Measurements from ENCODE around the gene PRPF40A.

The PRPF40A gene

DNA sequence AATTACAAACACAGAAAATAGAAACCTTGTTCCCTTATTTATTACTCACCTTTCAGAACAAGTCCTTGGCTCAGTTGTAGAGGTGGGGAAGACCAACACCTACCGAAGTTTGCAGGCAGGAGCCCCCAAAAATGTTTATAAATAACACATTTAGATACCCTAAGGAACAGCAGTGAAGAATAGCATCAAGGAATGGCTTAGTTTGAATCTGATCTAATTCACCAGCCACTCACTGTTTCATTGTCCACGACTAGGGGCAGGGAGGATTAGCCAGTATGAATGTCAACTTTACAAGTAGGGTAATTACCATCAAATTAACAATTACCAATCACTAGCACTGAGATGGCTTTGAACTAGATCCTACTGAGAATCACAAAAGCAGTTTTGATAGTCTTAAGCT lies 65.4 kb downstream of the PRPF40A start:
- no peak for ATAC-seq
- no peak for DNase-seq

DNA sequence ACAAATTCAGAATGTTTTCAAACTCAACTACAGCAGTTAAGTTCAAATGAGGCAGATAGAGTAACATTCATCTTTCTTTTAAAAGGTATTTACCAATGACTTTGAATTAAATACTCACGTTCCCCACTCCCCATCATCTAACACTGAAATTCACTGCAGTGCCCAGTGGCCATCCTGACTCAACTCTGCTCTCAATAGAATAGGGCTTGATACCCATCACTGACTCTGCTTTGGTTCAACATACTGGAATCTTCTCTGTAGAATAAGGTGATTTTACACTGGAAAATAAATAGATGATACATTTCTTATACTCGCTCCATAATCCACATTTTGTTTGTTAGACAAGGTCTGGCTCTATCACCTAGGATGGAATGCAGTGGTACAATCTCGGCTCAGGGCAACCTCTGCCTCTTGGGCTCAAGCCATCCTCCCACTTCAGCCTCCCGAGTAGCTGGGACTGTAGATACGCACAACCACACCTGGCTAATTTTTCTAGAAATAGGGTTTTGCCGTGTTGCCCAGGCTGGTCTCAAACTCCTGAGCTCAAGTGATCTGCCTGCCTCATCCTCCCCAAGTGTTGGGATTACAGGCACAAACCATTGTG lies 66.4 kb downstream of the PRPF40A start:
- DNase-seq (no peak), ATAC-seq (no peak)

DNA sequence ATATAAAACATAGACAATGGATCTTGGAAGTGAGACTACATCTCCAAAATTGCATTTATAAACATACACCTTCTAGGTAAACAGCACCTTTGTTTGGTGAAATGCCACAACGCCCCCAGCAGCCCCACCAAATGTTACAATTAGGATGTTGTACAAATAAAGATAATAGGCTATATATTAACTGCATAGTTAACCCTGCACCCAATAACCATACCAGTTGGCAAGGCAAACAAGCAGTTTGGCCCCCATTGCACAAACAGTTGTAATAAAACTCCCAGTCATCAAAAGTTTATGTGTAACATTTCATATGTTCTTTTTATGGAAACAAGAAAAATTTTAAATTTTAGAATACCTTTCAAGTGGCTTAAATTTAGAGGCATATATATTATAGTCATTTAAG lies 67.3 kb downstream of the PRPF40A start:
- ATAC-seq = no peak

DNA sequence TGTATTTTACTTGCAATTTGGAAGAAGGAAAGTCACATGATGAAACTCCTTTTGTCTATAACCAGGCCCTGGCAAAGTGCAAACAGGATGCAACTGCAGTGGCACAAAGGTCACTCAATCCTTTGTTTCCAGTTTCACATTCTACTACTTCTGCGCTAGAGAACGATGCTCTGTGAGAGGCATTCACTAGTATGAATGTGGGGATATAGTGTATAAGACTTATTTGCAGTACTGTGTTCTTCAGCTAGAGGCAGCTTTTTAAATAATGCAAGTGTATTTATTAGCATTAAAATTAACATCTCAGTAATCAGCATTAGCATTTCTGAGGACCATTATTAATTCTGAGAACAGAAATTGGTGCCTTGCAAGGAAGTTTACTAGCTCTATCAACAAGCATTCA lies 68.9 kb downstream of the PRPF40A start:
- no peak for ATAC-seq
- DNase-seq = no peak

More for the DNA sequence above, 67.3 kb downstream of the PRPF40A start:
- no peak for DNase-seq

DNA sequence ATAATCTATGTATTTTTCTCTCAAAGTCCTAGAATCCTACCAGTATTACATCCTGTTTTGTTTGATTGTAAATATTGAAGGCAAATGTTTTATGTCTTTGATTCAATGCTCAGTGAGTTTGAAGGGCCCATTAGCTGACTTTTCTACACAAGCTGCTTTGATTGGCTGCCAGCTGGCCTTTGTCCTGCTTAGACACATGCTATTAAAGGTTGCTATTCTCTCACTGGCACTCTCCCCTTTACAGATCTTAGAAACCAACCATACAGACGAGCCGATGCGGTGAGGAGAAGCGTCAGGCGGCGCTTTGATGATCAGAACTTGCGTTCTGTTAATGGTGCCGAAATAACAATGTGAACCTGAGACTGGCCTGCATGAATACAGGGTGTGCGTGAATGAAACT lies 69.7 kb downstream of the PRPF40A start:
- DNase-seq (no peak), ATAC-seq (no peak)

DNA sequence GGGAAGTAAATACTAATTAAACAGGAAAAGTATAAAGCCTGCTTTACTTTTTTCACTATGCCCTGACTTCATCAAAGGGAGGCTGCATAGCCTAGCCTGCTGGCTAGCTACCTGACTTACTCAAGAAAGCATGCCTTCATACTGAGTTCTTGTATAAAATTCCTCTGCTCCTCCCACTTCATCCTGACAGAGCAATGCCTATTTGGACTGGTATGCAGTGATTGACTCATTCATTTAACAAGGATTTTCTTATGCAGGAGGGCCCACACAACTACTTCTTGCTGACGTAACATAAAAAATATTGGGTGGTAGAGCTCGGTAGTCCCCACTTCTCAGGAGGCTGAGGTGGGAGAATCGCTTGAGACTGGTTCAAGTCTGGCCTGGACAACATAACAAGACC lies 70.5 kb downstream of the PRPF40A start:
- DNase-seq (no peak), ATAC-seq (no peak)

DNA sequence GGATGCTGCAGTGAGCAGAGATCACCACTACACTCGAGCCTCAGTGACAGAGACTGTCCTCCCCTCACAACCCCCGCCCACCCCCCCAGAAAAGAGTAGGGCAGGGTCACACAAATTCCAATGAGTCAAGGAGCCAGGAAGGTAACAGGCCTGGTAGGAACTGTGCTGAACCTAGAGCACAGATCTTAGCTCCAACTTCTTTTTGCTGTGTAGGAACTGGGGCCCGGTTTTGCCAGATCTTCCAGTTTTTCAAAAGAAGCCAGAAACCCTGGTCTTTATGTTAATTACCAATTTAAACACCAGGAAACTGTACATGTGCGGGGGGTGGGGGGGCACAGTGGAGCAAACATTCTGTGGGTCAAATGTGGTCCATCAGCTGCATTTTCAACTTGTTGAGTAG lies 71.0 kb downstream of the PRPF40A start:
- no peak for ATAC-seq
- DNase-seq = no peak

DNA sequence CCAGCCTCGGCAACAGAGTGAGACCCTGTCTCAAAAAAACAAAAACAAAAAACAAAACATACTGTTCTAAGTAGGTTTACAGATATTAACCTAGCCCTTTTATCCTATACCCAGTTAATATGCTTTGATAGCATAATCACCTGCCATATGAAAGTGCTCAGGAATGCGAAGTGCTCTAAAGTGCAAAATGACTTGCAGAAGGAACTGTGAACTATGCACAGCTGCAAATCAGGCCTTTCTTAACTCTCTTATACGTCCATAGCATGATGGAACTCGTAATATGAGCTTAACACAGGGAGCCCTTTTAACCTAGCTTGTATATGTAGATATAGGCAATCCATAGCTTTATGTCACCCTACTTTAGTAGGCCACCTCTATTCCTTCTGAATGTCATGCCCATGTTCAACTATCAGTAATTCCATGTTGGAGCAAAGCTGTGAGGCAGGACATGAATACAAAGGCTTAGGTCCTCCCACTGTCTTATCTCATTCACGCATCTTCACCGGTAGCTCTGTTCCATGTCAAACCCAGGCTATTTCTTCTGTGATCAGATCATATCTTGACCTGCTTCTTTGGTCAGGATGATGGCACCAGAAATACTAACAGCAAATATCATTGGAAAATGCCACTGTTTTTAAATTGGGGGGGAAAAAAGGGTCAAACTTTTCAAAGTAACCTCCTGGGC lies 72.9 kb downstream of the PRPF40A start:
- DNase-seq (no peak), ATAC-seq (no peak)

DNA sequence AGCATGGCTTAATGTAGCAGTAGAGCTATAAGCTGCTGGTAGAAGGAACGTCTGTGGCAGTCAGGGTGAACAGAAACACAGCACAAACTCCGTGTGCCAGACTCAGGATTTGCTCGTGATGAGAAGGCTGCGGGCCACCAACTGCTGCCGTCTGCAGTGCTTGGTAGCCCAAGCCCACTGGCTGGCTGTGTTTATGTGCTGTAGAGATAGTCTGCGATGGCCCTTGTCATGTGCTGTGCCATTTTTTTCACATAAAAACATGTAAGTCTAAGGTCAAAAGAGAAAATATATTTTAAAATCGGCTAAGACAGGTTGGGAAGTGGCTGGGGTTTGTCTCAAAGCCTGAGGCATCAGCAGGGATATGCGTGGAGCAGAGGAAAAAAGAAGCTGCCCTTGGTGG lies 78.7 kb downstream of the PRPF40A start:
- ATAC-seq = no peak

DNA sequence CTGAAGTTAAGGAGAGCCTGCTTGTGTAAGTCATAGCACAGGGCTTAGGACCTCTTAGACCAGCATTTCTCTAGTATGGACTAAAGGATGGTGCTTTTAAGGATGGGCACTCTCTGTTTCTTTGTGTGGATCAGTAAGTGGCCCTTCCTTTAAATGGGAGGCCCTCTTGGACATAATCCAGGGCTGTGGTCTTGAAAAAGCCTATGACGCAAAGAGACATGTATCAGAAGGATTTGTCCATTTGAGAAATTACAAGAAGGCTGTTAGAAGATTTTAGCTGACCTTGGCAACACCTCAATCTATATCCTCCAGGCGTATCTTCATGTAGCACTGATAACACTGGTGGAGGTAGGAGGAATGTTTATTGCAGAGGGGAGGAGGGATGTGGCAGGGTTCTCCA lies 79.2 kb downstream of the PRPF40A start:
- ATAC-seq (no peak), DNase-seq (no peak)

More for the DNA sequence above, 78.7 kb downstream of the PRPF40A start:
- DNase-seq = no peak

DNA sequence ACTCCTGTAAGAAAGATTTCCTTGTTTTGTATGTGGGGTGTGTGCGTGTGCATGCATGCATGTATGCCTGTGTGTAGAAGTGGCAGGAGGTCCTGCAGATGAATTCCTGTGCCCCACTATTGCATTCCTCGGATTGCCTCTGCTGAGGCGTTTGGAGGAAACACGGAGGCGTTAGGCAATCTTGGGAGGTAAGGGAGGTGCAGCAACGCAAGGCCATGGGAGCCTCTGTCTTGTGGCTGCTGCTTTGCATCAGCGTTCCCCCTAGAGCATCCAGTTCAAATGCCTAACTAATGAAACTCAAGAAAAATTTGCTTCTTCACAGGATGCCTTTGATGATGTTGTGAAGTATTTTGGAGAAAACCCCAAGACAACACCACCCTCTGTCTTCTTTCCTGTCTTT lies 80.0 kb downstream of the PRPF40A start:
- DNase-seq (no peak), ATAC-seq (no peak)

DNA sequence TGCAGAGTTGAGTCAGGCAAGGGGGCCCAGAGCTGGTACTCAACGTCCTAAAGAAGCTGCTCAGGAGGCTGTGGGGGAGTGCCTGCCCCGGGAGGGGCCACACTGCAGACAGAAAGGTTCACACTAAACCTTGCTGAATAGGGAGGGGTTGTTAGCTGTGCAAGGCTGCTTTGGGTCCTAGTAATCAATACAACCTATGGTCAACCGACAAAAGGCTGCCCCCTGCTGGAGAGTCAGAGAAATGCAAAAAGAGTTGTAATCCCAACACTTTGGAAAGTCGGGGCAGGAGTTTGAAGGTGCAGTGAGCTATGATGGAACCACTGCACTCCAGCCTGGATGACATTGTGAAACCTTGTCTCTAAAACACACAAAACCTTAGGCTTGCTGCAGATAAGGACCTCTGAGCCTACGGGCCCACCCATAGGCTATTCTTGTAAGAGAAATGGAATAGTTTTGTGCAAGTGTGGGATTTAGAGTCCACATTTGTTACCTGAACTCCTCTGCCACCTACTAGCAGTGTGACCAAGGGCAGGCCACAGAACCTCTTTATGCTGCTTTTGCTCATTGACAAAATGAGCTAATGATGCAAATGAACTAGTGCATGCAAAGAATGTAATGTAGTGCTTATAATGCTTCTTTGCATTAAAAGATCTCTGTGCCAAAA lies 81.5 kb downstream of the PRPF40A start:
- DNase-seq (peak; percentile 74), ATAC-seq (peak; percentile 59)

DNA sequence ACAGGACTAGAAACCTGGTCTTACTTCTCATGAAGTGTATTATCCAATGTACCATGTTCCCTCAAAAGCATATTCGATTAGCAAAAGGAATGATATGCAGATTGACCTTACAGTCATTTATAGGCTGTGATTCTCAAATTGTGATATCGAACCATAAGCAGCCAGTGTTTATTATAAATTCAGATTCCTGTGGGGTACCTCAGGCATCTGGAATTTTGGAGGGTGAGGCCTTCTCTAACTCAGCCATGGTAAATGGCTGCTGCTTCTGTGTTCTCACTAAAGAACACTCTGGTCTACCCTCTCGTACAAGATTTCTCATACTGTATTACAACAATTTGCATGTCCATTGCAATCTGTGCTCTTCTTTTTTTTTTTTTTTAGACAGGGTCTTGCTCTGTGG lies 84.5 kb downstream of the PRPF40A start:
- ATAC-seq (no peak), DNase-seq (no peak)

DNA sequence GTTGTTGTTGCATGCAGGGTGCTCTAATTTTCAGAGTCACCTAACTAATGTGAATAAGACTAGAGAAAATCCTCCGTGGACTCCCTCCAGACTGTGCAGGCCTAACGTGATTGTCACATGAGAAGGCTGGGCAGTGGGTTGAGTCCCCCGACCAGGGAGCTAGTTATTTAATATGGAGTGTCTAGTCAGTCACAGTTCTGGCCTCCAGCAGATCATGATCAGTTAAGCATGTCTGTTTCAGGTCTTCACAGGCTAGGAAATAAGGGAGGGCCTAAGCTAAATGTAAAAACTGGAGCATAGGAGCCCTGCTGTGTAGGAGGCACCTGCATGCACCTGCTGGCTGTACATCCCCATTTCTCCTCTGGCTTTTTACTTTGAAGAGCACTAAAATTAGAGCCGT lies 86.8 kb downstream of the PRPF40A start:
- no peak for ATAC-seq
- no peak for DNase-seq

DNA sequence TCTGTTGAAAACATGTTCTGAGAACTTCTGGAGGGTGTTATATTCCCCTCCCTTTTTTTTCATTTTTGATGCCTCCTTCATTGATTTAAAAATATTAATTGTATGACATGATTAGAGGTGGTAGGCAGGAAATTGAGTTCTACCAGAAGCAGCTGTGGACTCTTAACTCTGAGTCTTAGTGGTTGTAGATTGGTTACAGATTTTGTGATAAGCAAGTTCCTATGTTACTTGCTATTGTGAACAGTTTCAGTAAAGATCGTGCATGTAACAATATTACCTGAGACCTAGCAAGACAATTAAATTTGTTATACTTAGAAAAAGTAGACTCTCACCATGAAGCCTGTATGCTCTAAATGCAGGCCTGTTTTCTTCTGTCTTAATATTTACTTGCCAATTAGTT lies 88.1 kb downstream of the PRPF40A start:
- no peak for DNase-seq
- ATAC-seq = no peak

DNA sequence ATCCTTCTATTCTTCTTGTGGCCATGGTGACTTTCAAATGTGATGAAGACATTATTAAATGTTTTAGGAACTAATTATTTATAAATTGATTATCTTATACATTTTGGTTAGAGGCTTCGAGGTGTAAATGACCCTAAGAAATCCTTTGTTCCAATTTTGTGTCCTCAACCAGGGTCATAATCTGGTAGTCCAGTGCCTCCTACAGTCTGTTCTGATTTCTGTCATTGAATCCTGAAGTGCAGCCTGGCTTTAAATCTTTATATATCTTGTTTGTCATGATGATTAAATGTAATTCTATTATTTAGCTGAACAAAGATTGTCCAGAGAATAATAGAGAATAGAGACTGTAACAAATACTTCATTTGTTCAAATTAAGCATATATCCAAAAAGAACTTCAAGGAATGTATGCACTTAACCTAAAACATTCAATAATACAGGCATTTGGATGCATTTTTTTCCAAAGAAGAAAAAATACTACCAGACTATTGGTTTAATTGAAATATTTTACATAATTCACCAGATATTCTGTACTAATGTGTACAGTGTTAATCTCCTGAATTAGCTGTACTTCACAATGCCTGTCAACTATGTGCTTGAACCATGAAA lies 89.8 kb downstream of the PRPF40A start:
- no peak for ATAC-seq
- no peak for DNase-seq

DNA sequence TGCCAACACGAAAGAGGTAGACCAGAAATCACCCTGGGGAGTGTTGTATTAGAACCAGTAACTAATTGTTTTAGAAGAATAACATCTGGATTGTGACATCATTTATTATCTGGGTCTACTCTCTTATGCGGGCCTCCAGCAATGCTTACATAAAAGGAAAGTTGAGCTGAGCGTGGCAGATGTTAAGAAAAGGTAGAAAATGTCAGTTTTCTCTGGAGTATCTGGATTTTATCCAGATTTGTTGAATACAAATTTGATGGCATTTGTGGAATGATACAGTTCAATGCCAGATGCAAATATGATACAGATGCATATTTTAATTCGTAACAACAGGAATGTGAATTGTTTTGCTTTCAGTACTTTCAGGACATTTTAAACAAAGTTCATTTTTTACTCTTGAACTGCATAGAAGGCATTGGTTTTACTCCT lies 90.3 kb downstream of the PRPF40A start:
- DNase-seq = no peak
- no peak for ATAC-seq

DNA sequence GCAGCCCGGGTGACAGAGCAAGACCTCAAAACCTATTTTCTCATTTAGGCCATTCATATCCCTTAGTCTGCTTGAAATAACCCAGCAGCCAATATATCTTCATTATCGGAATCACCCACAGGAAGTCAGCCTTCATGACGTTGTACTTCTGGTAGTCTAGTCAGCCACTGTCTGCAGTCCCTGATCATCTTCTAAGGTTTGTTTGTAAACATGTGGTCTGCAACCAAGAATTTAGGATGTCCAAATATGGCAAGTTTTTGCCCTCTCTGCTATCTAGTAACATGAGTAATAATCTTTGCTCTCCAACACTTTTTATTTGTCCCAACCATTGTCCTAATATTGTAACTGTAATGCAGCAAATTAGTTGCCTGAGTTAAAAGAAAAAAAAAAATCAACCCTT lies 92.5 kb downstream of the PRPF40A start:
- no peak for DNase-seq
- ATAC-seq = no peak

DNA sequence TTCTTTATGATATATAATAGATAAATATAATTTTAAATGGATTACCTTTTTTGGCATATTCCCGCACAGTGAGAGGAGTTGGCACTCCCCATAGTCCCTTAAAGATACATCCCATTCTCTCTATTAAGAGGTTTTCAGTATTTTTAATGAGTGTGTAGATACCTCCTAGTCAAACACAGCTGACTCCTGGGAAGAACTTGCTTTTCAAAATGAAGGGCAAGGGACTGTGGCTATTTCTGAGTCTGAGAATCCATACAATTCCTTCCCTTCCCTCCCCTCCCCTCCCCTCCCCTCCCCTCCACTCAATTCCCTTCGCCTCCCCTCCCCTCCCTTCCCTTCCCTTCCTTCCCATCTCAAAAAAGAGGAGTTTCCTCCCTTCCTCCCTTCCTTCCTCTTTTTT lies 93.5 kb downstream of the PRPF40A start:
- DNase-seq (no peak), ATAC-seq (no peak)

DNA sequence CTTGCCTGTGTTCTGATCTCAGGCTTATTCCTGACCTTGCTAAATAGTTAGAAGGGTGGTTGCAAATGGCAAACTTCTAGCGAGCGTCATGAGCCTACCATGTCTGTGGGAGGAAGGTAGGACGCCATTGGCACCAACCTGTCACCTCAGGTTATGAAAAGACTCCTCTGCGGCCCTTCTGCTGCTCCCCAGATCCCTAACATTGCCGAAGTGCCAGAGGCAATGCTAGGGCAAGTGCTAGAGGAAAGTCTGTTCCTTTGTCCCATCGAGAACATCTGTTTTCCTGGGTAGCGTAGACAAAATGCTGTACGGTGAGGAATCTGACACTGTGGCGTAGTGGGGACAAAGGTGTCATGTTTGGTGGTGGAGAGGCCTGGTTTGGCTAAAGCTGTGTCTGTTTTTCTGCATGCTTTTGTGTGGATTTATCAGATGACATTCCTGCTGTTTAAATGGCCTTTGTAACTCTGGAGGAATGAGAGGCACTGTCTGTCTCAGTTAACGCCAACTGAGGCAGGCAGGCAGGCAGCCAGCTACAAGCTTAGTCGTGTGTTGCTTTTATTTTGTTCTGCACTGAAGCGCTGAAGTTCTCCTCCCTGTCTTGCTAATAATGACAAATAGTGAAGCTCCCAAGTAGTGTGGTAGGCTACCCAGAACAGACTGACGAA lies 94.1 kb downstream of the PRPF40A start:
- DNase-seq (no peak), ATAC-seq (no peak)

DNA sequence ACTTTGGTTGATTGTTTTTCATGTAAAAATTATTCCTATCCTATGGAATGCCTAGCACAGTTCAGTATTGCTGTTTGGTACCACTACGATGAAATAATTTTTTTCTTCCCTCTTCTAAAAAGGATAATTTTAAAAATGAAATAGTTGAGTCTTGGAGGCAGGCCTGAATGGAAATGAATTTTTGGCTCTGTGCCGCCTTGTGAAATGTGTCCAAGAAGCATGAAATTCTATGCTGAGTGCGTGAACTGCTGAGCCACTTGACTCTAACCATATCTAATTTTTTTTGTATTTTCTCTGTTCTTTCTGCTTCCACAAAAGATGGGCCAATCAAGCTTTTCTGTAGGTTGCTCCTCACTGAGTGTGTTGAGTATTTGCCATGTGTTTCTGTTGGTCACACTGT lies 95.0 kb downstream of the PRPF40A start:
- DNase-seq (no peak), ATAC-seq (no peak)

DNA sequence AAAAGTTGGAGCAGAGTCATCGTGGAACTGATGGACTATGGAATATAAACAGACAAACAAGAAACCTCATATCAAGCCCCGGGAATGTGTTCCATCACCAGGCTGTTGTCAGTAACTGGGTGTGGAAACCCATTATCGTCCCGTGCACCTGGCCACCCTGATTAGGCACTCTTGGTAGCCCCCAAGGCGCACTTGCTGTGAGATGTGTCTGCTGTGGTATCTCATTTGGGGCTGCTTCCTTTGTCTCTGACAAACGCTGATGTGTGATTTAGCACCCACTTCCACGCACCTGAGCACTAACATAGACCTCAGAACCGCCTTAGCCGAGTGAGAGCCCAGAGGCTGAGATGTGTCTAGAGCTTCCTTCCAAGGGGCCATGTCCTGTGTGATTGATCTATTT lies 96.3 kb downstream of the PRPF40A start:
- DNase-seq = no peak
- ATAC-seq = no peak

DNA sequence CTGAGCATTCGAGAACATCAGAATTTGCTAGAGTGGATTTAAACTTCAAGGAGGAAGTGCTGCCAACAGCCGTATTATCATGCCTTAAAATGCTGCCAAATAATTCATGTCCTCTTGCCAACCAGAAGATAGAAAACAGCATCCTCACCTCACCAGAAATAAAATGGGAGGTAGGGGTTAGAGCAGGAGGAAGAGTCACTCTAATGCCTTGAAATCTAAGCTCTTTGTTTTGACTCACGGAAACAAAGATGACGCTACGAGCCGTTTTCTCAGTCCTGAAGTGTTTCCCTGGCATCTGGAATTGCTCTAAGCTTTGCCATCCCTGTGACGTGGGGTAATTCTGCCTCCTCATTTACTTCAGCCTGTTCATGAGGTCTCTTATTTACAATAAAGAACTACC lies 97.1 kb downstream of the PRPF40A start:
- no peak for DNase-seq
- no peak for ATAC-seq
